WTC11 (cell line): ENCODE data around the gene KCTD11.

Source experiments
- FOXP4 ChIP-seq: sonication (generic); formaldehyde crosslinking; IDR thresholded peaks from 2 replicates; pipeline ENCODE4 v1.8.0; 2022; ENCODE audit warnings: mild to moderate bottlenecking, missing genetic modification reagents
- HMGXB4 ChIP-seq: sonication (generic); formaldehyde crosslinking; IDR thresholded peaks from 2 replicates; pipeline ENCODE4 v1.8.1; 2023; ENCODE audit warnings: mild to moderate bottlenecking, moderate library complexity, missing genetic modification reagents
- KAT7 ChIP-seq: sonication (generic); formaldehyde crosslinking; IDR thresholded peaks from 2 replicates; pipeline ENCODE4 v1.8.1; 2023; ENCODE audit warnings: missing genetic modification reagents, mild to moderate bottlenecking, borderline replicate concordance
- MAX ChIP-seq: sonication (generic); formaldehyde crosslinking; IDR thresholded peaks from 2 replicates; pipeline ENCODE4 v1.8.0; 2022; ENCODE audit warnings: mild to moderate bottlenecking, missing genetic modification reagents
- NFE2L1 ChIP-seq: sonication (generic); formaldehyde crosslinking; IDR thresholded peaks from 2 replicates; pipeline ENCODE4 v1.8.1; 2023; ENCODE audit warnings: missing genetic modification reagents
- NR1H2 ChIP-seq: sonication (generic); formaldehyde crosslinking; IDR thresholded peaks from 2 replicates; pipeline ENCODE4 v1.9.0; 2021; ENCODE audit warnings: mild to moderate bottlenecking, moderate library complexity, missing genetic modification reagents
- NR3C1 ChIP-seq: sonication (generic); formaldehyde crosslinking; conservative IDR thresholded peaks from 2 replicates; pipeline ENCODE4 v1.8.1; 2023; ENCODE audit warnings: low read depth, mild to moderate bottlenecking, missing genetic modification reagents
- SP1 ChIP-seq: sonication (generic); formaldehyde crosslinking; conservative IDR thresholded peaks from 2 replicates; pipeline ENCODE4 v1.8.1; 2022; ENCODE audit warnings: missing genetic modification reagents
- ZBTB21 ChIP-seq: sonication (generic); formaldehyde crosslinking; IDR thresholded peaks from 2 replicates; pipeline ENCODE4 v1.8.1; 2023; ENCODE audit warnings: mild to moderate bottlenecking, missing genetic modification reagents, borderline replicate concordance
- TF ChIP-seq, protein P1 (sequence below): fragments of 200-600 bp; IDR thresholded peaks from 2 replicates; pipeline ENCODE4 v1.8.0; 2022; ENCODE audit warnings: antibody characterized with exemption
- TF ChIP-seq, protein P2 (sequence below): sonication (generic); formaldehyde crosslinking; IDR thresholded peaks from 2 replicates; pipeline ENCODE4 v1.8.1; 2023; ENCODE audit warnings: mild to moderate bottlenecking, missing genetic modification reagents, borderline replicate concordance

- TF ChIP-seq ZBTB21 (CRISPR knock-in tag) = no peak
- TF ChIP-seq, protein P1, sequence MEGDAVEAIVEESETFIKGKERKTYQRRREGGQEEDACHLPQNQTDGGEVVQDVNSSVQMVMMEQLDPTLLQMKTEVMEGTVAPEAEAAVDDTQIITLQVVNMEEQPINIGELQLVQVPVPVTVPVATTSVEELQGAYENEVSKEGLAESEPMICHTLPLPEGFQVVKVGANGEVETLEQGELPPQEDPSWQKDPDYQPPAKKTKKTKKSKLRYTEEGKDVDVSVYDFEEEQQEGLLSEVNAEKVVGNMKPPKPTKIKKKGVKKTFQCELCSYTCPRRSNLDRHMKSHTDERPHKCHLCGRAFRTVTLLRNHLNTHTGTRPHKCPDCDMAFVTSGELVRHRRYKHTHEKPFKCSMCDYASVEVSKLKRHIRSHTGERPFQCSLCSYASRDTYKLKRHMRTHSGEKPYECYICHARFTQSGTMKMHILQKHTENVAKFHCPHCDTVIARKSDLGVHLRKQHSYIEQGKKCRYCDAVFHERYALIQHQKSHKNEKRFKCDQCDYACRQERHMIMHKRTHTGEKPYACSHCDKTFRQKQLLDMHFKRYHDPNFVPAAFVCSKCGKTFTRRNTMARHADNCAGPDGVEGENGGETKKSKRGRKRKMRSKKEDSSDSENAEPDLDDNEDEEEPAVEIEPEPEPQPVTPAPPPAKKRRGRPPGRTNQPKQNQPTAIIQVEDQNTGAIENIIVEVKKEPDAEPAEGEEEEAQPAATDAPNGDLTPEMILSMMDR = no peak
- TF ChIP-seq FOXP4 = no peak
- no peak for TF ChIP-seq NFE2L1 (CRISPR knock-in tag)
- TF ChIP-seq MAX (CRISPR knock-in tag) = no peak
- TF ChIP-seq NR3C1 (CRISPR knock-in tag) = no peak
- no peak for TF ChIP-seq KAT7 (CRISPR knock-in tag)
- TF ChIP-seq HMGXB4 (CRISPR knock-in tag) = no peak
- no peak for TF ChIP-seq NR1H2 (CRISPR knock-in tag)
- TF ChIP-seq, protein P2, sequence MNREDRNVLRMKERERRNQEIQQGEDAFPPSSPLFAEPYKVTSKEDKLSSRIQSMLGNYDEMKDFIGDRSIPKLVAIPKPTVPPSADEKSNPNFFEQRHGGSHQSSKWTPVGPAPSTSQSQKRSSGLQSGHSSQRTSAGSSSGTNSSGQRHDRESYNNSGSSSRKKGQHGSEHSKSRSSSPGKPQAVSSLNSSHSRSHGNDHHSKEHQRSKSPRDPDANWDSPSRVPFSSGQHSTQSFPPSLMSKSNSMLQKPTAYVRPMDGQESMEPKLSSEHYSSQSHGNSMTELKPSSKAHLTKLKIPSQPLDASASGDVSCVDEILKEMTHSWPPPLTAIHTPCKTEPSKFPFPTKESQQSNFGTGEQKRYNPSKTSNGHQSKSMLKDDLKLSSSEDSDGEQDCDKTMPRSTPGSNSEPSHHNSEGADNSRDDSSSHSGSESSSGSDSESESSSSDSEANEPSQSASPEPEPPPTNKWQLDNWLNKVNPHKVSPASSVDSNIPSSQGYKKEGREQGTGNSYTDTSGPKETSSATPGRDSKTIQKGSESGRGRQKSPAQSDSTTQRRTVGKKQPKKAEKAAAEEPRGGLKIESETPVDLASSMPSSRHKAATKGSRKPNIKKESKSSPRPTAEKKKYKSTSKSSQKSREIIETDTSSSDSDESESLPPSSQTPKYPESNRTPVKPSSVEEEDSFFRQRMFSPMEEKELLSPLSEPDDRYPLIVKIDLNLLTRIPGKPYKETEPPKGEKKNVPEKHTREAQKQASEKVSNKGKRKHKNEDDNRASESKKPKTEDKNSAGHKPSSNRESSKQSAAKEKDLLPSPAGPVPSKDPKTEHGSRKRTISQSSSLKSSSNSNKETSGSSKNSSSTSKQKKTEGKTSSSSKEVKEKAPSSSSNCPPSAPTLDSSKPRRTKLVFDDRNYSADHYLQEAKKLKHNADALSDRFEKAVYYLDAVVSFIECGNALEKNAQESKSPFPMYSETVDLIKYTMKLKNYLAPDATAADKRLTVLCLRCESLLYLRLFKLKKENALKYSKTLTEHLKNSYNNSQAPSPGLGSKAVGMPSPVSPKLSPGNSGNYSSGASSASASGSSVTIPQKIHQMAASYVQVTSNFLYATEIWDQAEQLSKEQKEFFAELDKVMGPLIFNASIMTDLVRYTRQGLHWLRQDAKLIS = no peak
- TF ChIP-seq SP1 (CRISPR knock-in tag) = no peak
These were observed 25.8 kb upstream of the KCTD11 start for GRCh38 chr17:7326186-7326585.
